Measurements from ENCODE around the gene PSAPL1. TPM values are rescaled to one million over a fixed set of nuclear protein-coding genes. Genes with fewer than 3 reads are reported as not detected.

Gene PSAPL1
- total RNA-seq, 3 donors from 2014 or later (not counting 1 experiment from before 2014, with no cell fraction given), result not detected

- 86% methylated on average over 1 of the region's 1 CpG for WGBS (ENCODE audit: insufficient coverage)
- Mint-ChIP-seq H3K27ac (no peak overlapping the region), H3K9me3 (peaks cover 8 to 15% of the 10 kb centered on the region in 2 donors), H3K27me3 (ENCODE audit: low read depth in 2 of 2) (peaks cover 41 to 56% of the 10 kb centered on the region in 2 donors), H3K4me3 (no peak overlapping the region), H3K4me1 (no peaks in the 10 kb centered on the region), H3K36me3 (peaks cover 27% of the 10 kb centered on the region)
- no peaks in the 10 kb centered on the region for H3K36me3 ChIP-seq (ENCODE audit: control insufficient read depth, insufficient read depth, low read length)
- H3K27me3 ChIP-seq (ENCODE audit: control insufficient read depth, insufficient read depth, low read length), result peaks cover 9% of the 10 kb centered on the region
- ATAC-seq (no peak), DNase-seq (no peak)
- no peak overlapping the region for H3K27ac ChIP-seq (ENCODE audit: low read length)
- intact Hi-C loops (cut with micrococcal nuclease), result no loop called here
- no peaks in the 10 kb centered on the region for H3K4me1 ChIP-seq (ENCODE audit: control insufficient read depth, insufficient read depth, low read length)
- TF ChIP-seq, protein P1, sequence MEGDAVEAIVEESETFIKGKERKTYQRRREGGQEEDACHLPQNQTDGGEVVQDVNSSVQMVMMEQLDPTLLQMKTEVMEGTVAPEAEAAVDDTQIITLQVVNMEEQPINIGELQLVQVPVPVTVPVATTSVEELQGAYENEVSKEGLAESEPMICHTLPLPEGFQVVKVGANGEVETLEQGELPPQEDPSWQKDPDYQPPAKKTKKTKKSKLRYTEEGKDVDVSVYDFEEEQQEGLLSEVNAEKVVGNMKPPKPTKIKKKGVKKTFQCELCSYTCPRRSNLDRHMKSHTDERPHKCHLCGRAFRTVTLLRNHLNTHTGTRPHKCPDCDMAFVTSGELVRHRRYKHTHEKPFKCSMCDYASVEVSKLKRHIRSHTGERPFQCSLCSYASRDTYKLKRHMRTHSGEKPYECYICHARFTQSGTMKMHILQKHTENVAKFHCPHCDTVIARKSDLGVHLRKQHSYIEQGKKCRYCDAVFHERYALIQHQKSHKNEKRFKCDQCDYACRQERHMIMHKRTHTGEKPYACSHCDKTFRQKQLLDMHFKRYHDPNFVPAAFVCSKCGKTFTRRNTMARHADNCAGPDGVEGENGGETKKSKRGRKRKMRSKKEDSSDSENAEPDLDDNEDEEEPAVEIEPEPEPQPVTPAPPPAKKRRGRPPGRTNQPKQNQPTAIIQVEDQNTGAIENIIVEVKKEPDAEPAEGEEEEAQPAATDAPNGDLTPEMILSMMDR (IDR thresholded peaks at IDR 0.05), result no peak
- H3K4me3 ChIP-seq (ENCODE audit: low read length), result no peak overlapping the region
- peaks cover 7% of the 10 kb centered on the region for H3K9me3 ChIP-seq (ENCODE audit: control insufficient read depth, insufficient read depth, low read length)
These were observed 24.3 kb downstream of the PSAPL1 start for GRCh38 chr4:7410446-7410845.

- Mint-ChIP-seq H3K9me3 (peaks cover 8 to 15% of the 10 kb centered on the region in 2 donors), H3K27ac (no peak overlapping the region), H3K27me3 (ENCODE audit: low read depth in 2 of 2) (peaks cover 28 to 52% of the 10 kb centered on the region in 2 donors), H3K4me1 (no peaks in the 10 kb centered on the region), H3K36me3 (peaks cover 27% of the 10 kb centered on the region), H3K4me3 (no peak overlapping the region)
- no peak for ATAC-seq
- TF ChIP-seq, protein P1 (IDR thresholded peaks at IDR 0.05), result no peak
- no peaks in the 10 kb centered on the region for H3K4me1 ChIP-seq (ENCODE audit: control insufficient read depth, insufficient read depth, low read length)
- H3K36me3 ChIP-seq (ENCODE audit: control insufficient read depth, insufficient read depth, low read length), result no peaks in the 10 kb centered on the region
- no peak overlapping the region for H3K27ac ChIP-seq (ENCODE audit: low read length)
- WGBS (ENCODE audit: insufficient coverage), result 100% methylated on average over 1 of the region's 4 CpGs
- H3K27me3 ChIP-seq (ENCODE audit: control insufficient read depth, insufficient read depth, low read length), result peaks cover 3% of the 10 kb centered on the region
- intact Hi-C loops (cut with micrococcal nuclease), result no loop called here
- no peak overlapping the region for H3K4me3 ChIP-seq (ENCODE audit: low read length)
- H3K9me3 ChIP-seq (ENCODE audit: control insufficient read depth, insufficient read depth, low read length), result peaks cover 7% of the 10 kb centered on the region
- no peak for DNase-seq
These were observed 26.6 kb downstream of the PSAPL1 start for GRCh38 chr4:7408166-7408565.

- H3K27ac Mint-ChIP-seq, result no peak overlapping the region
- H3K4me1 ChIP-seq (ENCODE audit: control insufficient read depth, insufficient read depth, low read length), result peaks cover 11% of the 10 kb centered on the region
- H3K4me3 ChIP-seq (ENCODE audit: low read length), result no peak overlapping the region
- H3K27ac ChIP-seq (ENCODE audit: low read length), result no peak overlapping the region
- no peak for DNase-seq
- peaks cover 10 to 13% of the 10 kb centered on the region in 2 donors for H3K9me3 Mint-ChIP-seq
- no peaks in the 10 kb centered on the region for H3K36me3 ChIP-seq (ENCODE audit: control insufficient read depth, insufficient read depth, low read length)
- H3K4me3 Mint-ChIP-seq, result no peak overlapping the region
- WGBS (ENCODE audit: insufficient coverage), result 73% methylated on average over 3 of the region's 3 CpGs
- H3K27me3 ChIP-seq (ENCODE audit: control insufficient read depth, insufficient read depth, low read length), result peaks cover 3% of the 10 kb centered on the region
- ATAC-seq, result no peak
- intact Hi-C loops (cut with micrococcal nuclease), result no loop called here
- peaks cover 42 to 52% of the 10 kb centered on the region in 2 donors for H3K27me3 Mint-ChIP-seq (ENCODE audit: low read depth in 2 of 2)
- H3K9me3 ChIP-seq (ENCODE audit: control insufficient read depth, insufficient read depth, low read length), result no peaks in the 10 kb centered on the region
- peaks cover 0 to 11% of the 10 kb centered on the region in 2 donors for H3K4me1 Mint-ChIP-seq
- TF ChIP-seq, protein P1 (IDR thresholded peaks at IDR 0.05), result no peak
- peaks cover 16% of the 10 kb centered on the region for H3K36me3 Mint-ChIP-seq
These were observed 31.7 kb downstream of the PSAPL1 start for GRCh38 chr4:7403001-7403400.

GRCh38 chr4:7402526-7402925 lies 32.2 kb downstream of the PSAPL1 start:
- 74% methylated on average over 4 of the region's 4 CpGs for WGBS (ENCODE audit: insufficient coverage)
- peaks cover 8 to 9% of the 10 kb centered on the region in 2 donors for H3K9me3 Mint-ChIP-seq
- TF ChIP-seq, protein P1 (IDR thresholded peaks at IDR 0.05), result no peak
- H3K9me3 ChIP-seq (ENCODE audit: control insufficient read depth, insufficient read depth, low read length), result no peaks in the 10 kb centered on the region
- peaks cover 47 to 52% of the 10 kb centered on the region in 2 donors for H3K27me3 Mint-ChIP-seq (ENCODE audit: low read depth in 2 of 2)
- H3K27me3 ChIP-seq (ENCODE audit: control insufficient read depth, insufficient read depth, low read length), result peaks cover 4% of the 10 kb centered on the region
- no peak for ATAC-seq
- no peak overlapping the region for H3K4me3 Mint-ChIP-seq
- peaks cover 0 to 11% of the 10 kb centered on the region in 2 donors for H3K4me1 Mint-ChIP-seq
- peaks cover 11% of the 10 kb centered on the region for H3K4me1 ChIP-seq (ENCODE audit: control insufficient read depth, insufficient read depth, low read length)
- H3K4me3 ChIP-seq (ENCODE audit: low read length), result no peak overlapping the region
- H3K27ac Mint-ChIP-seq, result no peak overlapping the region
- no peak for DNase-seq
- intact Hi-C loops (cut with micrococcal nuclease), result no loop called here
- H3K27ac ChIP-seq (ENCODE audit: low read length), result no peak overlapping the region
- no peaks in the 10 kb centered on the region for H3K36me3 ChIP-seq (ENCODE audit: control insufficient read depth, insufficient read depth, low read length)
- peaks cover 11% of the 10 kb centered on the region for H3K36me3 Mint-ChIP-seq
